Hematopoietic multipotent progenitor cell treated with erythropoietin and hydrocortisone succinate and interleukin-3 and kit ligand, for 6 days (in vitro differentiated cells): ENCODE results near the gene SDK2.
A peak's percentile ranks its signal among the peaks of the same experiment; 100 is the strongest.

Experiments
- DNase-seq: peaks from one replicate; pipeline ENCODE4 v3.0.0-alpha.2; 2015

SDK2 gene

DNA sequence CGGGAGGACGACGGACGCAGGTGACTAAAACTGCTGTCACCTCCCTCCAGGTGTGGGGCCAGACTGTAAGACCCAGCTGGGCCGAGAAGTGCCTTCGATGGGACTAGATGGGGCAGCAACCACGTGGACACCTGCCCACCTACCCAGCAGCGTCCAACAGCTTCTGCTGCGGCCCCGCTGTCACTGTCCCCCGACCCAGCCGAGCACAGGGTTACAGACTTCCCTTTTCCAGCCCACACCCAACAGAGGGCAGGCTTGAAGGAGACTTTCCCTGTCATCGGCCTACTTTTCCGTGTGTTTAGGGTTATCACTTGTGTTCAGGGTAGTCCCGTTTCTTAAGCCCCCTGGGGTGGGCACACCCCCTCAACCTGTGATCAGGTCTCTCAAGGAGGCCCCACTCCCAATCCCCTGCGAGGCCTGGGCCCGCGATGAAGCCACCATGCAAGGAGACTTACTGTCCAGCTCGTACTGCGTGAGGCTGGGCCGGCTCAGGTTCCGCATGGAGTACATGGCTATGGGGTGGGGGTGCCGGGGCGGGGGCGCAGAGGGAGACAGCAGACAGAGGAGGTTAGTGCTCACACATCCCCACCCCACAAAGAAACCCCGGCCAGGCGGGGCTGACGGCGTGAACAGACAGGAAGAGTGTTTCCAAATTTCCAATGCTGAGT, 263.7 kb downstream of the SDK2 start:
- no peak for DNase-seq

- DNase-seq = no peak
Measured at GRCh38 chr17:73379826-73380225, 264.4 kb downstream of the SDK2 start.

- DNase-seq = no peak
Measured at GRCh38 chr17:73378974-73379470, 265.2 kb downstream of the SDK2 start.

- DNase-seq = no peak
Measured at GRCh38 chr17:73376636-73377035, 267.6 kb downstream of the SDK2 start.

- no peak for DNase-seq
Measured at GRCh38 chr17:73376152-73376551, 268.1 kb downstream of the SDK2 start.

- DNase-seq = no peak
Measured at GRCh38 chr17:73371836-73372235, 272.4 kb downstream of the SDK2 start.

- DNase-seq = no peak
Measured at GRCh38 chr17:73371285-73371684, 273.0 kb downstream of the SDK2 start.

- peak; percentile 85 for DNase-seq
Measured at GRCh38 chr17:73369817-73370490, 274.3 kb downstream of the SDK2 start.

- DNase-seq = no peak
Measured at GRCh38 chr17:73369111-73369521, 275.1 kb downstream of the SDK2 start.

GRCh38 chr17:73368085-73368631, 276.1 kb downstream of the SDK2 start:
- no peak for DNase-seq

GRCh38 chr17:73365906-73366623, 278.2 kb downstream of the SDK2 start:
- no peak for DNase-seq

DNA sequence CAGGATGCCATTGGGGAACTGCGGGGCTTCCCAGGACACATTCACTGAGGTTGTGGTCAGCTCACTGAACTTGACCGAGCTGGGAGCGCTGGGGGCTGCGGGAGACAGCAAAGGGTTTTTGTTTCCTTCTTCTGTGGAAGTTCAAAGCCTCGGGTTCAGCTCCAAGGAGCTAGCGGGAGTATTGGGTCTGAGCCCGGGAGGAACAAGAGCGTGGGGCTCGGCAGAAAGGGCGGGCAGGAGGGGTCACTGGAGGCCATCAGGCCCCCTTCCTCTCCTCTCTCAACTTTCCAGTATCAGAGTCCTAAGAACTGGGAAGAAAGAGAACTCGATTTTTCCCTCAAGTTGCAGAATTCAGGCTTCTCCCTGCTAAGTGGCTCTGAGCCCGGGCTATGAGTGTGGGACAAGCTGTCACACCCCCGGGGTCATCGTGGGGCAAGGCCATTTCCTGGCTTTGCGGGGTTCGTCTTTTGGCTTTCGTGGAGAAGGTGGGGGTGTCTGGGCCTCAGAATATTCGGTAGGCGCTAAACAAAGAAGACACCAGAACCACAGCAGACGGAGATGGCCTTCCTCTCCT, 278.9 kb downstream of the SDK2 start:
- DNase-seq = no peak

GRCh38 chr17:73364155-73364522, 280.1 kb downstream of the SDK2 start:
- DNase-seq = no peak

GRCh38 chr17:73363442-73364154, 280.6 kb downstream of the SDK2 start:
- DNase-seq = no peak

DNA sequence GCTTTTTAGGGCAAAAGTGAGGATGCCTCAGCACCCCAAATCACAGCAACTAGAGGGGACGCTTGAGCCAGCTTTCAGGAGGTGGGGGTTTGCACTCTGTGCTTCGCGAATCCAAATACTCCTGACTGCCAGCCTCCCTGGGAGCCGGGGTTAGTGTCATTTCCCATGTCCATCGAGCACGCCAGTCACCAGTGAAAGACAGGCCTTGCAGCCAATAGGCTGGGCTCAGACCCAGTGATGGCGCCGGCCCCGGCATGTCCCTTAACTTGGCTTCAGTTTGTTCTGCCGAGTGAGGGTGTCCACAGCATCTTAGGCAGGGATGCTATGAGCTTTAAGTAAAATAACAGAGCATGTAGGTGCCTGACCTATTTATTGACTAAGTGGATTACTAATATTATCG, 281.5 kb downstream of the SDK2 start:
- DNase-seq = no peak

DNA sequence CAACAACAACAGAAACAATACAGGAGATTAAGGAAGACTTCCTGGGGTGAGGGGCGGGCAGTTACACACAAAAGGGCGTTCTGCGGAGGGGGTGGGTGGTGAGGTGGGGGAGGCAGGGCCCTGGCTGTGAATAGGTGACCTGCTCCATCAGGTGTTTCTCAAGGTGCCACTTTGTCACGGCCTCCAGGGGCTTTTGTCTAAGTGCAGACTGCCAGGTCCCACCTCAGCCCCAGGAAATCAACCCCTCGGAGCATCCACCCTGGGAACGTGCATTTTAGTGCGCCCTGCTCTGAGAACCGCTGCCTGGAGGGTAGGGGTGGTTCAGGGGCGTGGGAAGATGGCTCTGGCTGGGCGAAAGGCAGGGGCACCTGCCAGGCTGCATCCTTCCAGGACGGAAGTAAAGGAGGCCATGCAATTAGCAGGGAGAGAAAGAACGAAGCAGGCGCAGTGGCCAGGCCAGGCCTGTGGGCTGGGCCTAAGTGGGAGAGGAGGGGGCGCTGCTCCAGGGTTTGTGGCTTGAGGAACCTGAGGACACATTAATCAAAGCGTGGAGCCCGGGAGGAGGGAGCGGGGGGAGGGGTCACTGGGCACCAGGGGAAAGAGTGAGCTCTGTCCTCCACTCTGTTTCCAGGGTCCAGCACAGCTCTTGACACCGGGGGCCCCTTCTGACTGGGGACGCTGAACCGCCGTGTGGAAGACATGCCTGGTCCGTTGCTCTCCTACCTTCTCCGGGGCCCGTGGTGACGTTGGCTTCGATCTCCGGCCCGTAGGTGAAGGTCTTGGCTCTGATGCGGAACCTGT, 283.1 kb downstream of the SDK2 start:
- no peak for DNase-seq

- DNase-seq = no peak
Measured at GRCh38 chr17:73359987-73360410, 284.2 kb downstream of the SDK2 start.

DNA sequence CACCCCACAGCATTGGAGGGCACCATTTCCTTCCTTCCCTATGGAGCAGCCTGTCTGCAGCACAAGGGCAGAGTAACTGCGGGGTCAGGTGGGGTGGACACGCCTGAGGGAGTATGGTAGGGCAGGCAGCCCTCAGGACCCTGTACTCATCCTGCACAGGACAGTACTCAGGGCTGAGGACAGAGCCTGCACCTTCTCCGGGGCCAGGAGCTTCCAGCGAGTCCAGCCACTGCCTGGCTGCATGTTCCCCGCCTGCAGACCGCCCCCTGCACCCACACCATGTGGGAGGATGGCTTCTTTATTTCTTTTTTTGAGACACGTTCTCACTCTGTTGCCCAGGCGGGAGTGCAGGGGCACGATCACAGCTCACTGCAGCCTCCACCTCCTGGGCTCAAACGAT, 284.9 kb downstream of the SDK2 start:
- no peak for DNase-seq

DNA sequence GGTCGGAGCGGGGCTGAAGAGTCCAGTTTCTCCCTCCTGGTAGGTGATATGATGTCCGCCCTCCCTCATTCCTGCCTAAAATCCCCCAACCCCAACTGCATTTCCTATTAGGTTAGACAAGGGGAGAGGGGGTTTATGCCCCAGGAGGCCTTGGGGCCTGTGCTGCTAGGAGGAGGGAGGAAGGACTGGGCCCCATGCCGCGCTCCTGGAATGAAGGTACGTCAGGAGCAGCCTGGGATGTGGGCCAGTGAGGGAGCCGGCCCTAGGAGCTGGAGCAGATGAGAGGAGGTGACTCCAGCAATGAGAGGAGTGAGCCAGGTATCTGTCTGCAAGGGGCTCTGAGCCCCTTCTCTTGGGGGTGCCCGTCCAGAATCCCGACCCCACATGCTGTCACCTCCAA, 285.6 kb downstream of the SDK2 start:
- DNase-seq = no peak

GRCh38 chr17:73357981-73358380, 286.3 kb downstream of the SDK2 start:
- no peak for DNase-seq

DNA sequence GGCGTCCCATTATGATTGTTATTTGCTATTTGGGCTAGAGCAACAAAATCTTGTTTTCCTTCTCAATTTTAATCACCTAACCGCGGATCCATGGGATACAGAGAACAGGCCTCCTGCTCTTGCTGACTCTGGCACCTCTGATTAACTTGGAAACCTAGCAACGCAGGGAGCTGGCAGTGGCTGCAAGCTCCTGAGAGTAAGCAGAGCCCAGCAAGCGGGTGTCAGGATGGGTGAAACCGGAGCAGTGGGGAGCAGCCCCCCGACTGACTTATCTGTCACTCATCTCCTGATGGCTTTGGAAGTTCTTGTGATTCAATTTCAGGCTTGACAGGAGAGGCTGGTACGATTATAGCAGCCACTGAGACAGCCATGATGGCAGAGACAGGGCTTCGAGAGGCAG, 286.9 kb downstream of the SDK2 start:
- DNase-seq = no peak
